DMS 273 (cell line): Measurements from ENCODE around the gene PRUNE1.
A peak's percentile ranks its signal among the peaks of the same experiment; 100 is the strongest.

Experiments
- DNase-seq: peaks from one replicate; lab custom pipeline; 2025; ENCODE audit not compliant: unreplicated experiment; lab: John Stamatoyannopoulos, UW

PRUNE1 gene, protein sequence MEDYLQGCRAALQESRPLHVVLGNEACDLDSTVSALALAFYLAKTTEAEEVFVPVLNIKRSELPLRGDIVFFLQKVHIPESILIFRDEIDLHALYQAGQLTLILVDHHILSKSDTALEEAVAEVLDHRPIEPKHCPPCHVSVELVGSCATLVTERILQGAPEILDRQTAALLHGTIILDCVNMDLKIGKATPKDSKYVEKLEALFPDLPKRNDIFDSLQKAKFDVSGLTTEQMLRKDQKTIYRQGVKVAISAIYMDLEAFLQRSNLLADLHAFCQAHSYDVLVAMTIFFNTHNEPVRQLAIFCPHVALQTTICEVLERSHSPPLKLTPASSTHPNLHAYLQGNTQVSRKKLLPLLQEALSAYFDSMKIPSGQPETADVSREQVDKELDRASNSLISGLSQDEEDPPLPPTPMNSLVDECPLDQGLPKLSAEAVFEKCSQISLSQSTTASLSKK

GRCh38 chr1:151008244-151009205 lies at the start of gene PRUNE1:
PRUNE1 (plus strand) TSS chr1:151008449; CDS start chr1:151008633, 184 bp downstream.
- DNase-seq = peak; percentile 100

- DNase-seq = no peak
Measured at GRCh38 chr1:150960646-150961045, 47.6 kb upstream of the PRUNE1 start.

GRCh38 chr1:150961756-150962155 lies 46.5 kb upstream of the PRUNE1 start:
- peak; percentile 92 for DNase-seq

DNA sequence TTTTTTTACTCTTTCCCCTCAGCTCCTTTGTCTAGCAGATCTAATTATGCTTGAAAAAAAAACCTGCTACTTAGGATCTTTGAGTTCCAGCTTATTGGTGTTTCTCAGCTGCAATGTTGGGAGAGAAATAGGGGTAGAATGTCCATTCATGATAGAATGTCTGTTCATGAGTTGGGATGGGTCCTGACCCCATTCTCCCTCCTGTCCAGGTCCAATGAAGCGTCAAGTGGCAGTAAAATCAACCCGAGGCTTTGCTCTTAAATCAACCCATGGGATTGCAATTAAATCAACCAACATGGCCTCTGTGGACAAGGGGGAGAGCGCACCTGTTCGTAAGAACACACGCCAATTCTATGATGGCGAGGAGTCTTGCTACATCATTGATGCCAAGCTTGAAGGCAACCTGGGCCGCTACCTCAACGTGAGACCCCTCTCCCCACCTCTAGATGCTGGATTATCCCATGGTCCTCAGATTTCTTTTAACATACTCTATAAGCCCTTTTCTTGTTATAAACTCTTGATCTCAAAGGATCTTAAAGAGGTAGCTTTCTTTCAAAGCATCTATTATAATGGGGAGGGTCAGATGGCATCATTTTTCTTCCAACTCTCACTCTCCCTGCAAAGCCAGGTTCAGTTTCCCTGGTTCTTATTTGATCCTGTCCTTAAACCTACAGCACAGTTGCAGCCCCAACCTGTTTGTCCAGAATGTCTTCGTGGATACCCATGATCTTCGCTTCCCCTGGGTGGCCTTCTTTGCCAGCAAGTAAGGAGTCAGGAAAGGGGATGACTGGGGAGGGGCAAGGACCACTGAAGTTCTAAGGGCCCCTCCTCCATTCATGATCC lies 44.7 kb upstream of the PRUNE1 start:
- DNase-seq = no peak

DNA sequence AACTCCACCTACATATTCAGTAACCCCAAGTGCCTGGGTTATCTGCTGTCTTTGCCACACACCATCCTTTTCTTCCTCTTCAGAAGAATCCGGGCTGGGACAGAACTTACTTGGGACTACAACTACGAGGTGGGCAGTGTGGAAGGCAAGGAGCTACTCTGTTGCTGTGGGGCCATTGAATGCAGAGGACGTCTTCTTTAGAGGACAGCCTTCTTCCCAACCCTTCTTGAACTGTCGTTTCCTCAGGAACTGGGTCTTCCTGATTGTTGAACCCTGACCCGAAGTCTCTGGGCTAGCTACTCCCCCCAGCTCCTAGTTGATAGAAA lies 44.1 kb upstream of the PRUNE1 start:
- DNase-seq = no peak

GRCh38 chr1:150965605-150966004 lies 42.6 kb upstream of the PRUNE1 start:
- no peak for DNase-seq

GRCh38 chr1:150966011-150966410 lies 42.2 kb upstream of the PRUNE1 start:
- no peak for DNase-seq

DNA sequence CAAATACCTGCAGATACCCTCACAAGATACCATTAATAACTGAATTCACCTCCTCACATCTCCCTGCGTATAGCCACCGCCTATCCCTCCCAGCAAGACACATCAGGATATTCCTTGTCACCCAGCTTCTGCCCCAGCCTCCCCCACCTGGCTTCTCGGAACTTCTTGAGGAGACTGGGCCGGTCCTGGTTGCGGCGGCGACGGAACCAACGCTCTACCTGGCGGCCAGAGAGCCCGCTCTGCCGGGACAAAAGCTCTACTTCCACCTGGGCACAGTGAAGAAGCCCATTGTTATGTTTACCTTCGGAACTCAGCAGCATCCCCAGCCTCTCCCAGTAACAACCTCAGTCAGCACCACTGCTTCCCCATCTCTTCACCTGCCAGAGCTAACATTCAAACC lies 40.3 kb upstream of the PRUNE1 start:
- DNase-seq = no peak

DNA sequence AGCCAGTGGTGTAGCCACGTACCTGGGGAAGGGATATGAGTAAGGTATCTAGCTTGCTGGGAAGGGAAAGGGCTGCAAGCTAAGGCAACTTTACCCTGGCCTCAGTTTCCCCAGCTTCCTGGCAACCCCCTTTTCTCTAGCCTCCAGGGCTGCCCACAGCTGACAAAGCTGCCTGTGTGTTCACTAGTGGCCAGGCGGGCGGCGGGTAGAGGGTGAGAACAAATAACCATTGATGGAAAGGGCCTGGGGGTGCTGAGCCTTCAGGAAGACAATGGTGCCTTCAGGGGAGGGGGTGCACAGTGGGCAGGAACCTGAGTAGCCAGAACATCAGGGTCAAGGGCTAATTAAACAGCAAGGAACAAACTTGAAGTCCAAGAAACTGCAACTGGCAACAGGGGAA lies 39.8 kb upstream of the PRUNE1 start:
- no peak for DNase-seq

GRCh38 chr1:150969626-150970025 lies 38.6 kb upstream of the PRUNE1 start:
- no peak for DNase-seq

DNA sequence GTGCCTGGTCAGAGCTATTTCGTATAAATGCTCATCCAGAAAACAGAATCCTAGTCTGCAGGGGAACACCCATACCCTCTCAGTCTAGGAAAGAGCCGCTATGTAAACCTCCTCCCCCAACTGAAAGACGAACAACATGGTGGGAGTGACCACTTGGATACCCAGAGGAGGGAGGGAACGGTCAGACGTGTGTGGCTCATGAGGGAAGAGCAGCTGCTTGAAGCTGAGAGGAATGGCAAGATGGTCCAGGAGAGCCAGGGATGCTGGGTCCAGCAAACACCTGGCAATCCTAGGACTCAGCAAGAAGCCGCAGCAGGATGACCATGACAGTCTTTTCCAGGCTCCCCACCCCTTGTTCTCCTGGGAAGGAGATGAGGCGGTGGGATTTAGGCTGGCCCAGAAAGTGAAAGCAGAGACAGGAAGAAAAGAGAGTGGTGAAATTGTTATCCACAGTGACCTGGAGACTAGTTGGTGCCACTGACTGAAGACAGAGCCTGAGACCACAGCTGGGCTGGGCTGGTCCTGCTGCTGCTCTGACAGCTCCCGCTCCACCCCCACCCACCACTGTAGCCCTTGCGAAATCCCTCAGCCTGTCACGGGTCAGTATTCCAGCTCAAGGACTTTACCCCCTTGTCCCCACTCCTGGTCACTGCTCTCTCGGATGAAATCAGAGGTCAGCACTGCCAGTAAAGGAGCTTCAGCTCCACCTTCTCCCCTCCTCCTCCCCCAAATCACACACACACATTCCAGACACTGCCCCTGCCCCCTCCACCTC lies 37.3 kb upstream of the PRUNE1 start:
- peak; percentile 97 for DNase-seq

DNA sequence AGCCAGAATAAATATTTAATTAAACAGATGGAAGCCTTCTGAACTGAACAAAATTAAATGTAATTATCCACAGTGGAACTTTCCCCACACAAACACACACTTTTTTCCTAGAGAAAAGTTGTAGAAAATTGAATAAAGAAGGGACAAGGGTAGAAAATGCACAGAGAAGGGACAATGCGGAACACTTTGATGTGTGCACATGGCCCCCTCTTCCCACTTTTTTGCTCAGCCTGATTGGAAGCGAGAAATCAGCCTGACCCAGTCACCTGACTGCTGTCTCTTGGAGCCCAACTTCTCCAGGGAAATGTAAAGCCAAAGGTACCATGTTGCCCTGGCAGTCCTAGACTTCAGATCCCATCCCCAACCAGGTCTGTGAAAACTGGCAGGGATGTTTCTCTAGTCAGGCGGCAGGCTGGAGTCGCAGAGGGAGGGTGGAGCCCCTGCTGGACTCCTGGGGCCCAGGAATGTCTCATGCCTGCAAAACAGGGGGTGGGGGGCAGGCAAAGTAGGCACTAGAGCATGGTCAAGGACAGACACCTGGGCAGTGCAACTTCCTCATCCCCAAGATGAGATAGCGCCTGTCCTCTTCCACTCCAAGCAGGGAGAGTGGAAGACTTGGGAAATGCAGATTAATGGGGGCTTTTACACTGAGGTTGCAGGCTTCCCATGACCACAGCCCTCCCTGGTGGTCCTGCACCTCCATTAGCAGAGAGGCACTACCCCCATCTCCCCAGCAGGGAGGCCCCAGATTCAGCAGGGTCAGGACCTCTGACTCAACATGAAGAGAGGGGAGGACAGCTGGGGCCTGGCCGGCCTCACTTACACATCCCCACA lies 36.4 kb upstream of the PRUNE1 start:
- DNase-seq = peak; percentile 98

DNA sequence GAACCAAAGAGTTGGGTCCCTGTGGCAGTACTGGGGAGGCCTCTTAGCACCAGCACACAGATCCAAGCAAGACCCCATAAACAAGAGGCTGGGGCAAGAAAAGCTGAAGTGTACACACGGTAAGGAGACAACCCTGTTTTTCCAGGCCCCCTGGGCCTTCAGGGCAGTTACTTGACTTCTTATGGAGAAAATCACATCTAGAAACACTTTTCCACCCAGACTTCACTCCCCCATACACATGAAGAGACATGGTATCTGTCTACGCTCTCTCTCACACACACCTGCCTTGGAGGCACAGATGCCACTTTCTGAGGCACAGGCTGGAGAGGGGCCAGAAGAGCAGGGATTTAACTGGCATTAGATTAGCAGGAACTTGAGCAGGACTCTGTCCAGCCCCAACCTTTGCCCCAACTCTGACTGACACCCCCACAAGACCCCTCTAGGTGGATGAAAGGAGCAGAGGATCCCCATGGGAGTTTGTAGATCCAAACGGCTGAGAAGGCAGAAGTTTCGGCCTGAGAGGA lies 35.8 kb upstream of the PRUNE1 start:
- DNase-seq = peak; percentile 99

GRCh38 chr1:150973258-150973835 lies 34.9 kb upstream of the PRUNE1 start:
- DNase-seq = peak; percentile 99

DNA sequence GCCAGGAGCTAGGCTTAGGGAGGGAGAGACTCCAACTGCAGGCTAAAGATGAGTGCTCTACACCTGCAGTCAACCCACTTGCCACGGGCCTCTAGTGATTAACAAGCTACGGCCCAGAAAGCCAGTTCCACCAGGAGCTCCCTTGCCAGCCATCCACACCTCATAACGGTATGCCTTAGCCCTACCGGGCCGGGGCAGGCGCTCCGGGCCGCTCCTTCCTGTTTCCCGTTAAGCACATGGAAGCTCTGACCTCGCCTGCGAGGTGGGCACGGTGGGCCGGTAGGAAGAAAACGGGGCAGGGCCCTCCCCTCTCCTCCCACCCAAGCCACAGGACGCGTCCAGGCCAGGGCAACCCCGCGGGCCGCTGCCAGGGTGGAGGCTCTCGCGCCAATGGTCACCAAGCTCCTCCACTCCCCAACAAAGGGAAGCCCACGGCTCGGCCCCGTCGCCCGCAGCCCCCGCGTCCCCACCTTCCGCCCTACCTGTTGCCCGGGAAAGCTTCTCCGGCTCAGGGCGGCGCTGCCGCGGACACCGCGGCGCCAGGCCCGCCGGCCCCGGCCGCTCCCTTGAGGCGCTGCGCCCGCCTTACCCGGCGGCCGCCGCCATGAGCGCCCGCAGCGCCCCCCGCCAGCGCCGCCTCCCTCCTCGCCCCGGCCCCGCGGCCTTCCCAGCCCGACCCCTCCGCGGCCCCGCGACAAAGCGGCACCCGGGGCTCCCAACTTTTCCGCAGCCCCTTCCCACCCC lies 34.2 kb upstream of the PRUNE1 start:
- DNase-seq = peak; percentile 100

DNA sequence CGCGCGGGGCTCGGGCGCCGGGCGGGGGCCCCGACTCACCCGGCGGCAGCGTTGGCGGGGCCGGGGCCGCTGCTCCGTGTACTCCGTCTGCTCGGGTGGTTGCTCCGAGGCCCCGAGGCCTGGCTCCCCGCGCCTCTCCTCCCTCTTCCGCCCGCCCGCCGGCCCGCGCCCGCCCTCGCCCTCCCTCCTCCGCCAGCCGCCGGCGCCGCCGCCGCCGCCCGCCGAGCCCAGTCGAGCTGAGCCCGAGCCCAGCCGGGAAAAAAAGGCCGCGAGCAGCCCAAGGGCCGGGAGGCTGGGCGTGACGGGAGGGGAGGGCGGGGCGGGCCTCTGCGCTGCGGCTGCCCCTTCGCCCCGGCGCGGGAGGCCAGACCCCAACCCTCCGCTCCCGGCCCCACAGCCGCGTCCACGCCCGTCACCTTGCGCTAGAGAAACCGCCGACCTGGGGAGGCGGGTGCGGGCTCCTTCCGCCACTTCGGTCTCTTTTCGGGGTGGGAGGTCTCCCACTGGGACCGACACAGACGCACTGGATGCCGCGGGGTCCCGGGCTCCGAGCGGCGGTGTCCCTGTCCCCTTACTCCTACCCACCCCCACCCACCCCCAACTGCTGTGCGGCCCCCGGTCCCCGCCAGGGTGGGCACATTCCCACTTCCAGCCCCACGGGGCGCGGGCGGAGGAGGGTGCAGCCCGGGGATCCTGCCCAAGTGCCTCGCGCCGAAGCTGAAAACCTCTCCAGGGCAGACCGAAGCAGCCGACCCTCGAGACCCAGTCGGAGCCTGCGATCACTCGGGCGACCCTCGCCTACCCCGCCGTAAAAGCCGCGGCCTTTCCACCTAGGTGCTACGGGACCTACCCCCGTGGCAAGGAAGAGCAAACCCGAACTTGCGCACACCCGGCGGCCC lies 33.4 kb upstream of the PRUNE1 start, which contains the start of gene CERS2:
Gene CERS2, minus strand, starts transcription at position 256 of the 899 bp plus-strand sequence. CDS start 5,745 bp downstream, outside the sequence.
- peak; percentile 100 for DNase-seq

DNA sequence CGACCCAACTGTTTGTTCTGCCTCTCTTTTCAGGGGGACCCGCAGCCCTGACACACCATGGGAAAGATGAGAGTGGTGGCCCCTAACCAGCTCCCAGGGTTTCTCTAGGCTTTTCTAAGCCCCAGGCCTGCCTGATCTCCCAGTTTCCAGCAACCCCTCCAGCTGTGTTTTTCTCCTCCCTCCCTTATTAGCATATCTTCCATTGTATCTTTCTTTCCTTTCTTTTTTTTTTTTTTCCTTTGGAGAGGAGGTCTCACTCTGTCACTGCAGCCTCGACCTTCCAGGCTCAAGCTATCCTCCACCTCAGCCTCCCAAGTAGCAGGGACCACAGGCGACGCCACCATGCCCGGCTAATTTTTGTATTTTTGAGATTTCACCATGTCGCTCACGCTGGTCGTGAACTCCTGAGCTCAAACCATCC lies 31.8 kb upstream of the PRUNE1 start:
- no peak for DNase-seq
